ENCODE data around the gene YIF1A. TPM values are rescaled to one million over a fixed set of nuclear protein-coding genes. Genes with fewer than 3 reads are reported as not detected.

Gene YIF1A, protein sequence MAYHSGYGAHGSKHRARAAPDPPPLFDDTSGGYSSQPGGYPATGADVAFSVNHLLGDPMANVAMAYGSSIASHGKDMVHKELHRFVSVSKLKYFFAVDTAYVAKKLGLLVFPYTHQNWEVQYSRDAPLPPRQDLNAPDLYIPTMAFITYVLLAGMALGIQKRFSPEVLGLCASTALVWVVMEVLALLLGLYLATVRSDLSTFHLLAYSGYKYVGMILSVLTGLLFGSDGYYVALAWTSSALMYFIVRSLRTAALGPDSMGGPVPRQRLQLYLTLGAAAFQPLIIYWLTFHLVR
- 199 and 284 TPM in 2 replicates for total RNA-seq (ENCODE audit: low replicate concordance)

GRCh38 chr11:66288671-66289547 lies at the start of gene YIF1A:
Gene YIF1A (minus strand): TSS chr11:66289143. CDS start chr11:66288985, 158 bp downstream.

DNA sequence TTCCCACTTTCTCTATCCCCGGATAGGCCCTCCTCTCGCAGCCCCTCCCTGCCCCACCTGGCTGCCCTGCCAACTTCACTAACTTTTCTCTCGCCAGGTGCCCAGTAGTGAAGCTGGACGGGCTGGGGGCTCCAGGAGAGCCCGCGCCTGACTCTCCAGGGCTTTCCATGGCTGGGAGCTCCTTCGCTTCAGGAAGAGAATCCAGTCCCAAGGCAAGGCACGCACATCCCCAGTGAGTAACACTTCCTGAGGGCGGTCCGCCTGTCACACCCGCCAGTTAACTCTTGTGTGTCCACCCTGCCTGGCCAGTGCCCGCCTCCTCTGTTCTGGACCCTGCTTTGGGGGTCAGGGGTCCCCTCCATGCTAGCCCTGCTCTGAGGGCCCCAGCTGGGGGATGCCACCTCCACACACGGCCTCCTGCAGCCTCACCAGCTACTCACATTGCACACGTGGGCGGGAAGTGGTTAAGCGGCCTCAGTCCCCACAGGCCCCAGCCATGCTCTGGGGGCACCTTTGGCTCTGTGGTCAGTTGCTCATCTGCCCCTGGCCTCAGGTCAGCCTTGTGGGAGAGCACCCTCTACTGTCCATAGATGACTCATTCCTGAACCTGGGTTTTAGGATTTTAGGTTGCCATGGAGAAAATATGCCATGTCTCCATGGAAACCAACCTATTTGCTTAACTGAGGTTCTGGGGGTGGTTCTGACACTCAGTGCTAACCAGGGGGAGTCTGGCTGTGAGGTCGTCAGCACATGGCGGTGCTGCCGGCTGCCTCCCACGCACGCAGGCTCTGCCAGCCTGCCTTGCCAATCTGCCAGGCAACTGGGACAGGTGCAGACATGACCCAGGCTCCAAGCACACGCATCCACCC lies 47.5 kb upstream of the YIF1A start, which contains the start of gene RIN1:
Gene RIN1, minus strand, starts transcription at position 201 of the 869 bp plus-strand sequence. Its CDS starts 32 bp downstream, at position 169.

GRCh38 chr11:66316849-66317251 lies 27.9 kb upstream of the YIF1A start, which contains the start of gene CD248:
Gene CD248 (minus strand): TSS chr11:66317044. CDS start chr11:66317027, 17 bp downstream.

DNA sequence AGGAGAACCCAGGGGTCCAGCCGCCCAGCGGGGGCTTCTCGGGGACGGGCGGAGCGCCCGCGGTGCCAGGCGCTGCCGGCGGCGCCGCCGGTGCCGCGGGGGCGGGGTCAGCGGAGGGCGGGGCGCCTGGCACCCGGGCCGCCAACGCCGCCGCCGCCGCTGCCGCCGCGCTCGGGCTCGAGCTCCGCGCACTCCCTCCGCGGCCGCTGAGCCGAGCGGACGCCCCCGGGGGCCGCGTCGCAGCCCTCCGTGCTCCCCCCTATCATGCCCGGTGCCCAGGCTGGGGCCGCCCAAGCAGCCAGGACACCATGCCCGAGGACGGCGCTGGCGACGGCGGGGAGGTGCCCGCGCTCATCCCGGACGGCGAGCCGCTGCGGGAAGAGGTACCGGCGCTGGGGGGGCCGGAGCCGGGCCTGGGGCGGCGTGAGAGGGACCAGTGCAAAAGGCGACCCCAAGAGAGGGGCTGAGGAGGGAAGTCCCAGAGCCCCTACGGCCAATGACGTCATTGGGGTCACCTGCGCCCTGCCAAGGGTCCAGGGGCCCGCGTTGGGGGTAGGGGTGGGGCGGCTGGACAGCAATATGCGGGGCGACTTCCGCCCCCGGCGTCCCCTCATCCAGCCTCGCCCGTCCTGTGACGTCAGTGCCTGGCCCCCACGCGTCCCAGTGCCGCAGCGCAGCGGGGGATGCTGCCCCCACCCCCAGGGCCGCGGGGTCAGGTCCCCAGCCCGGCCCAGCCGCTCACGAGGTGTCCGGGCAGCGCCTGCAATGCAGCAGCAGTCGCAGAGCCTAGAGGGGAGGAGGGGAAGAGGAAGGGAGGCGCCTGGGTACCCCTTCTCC lies 3.0 kb upstream of the YIF1A start, which contains the start of gene TMEM151A:
Gene TMEM151A, plus strand, starts transcription at position 189 of the 837 bp plus-strand sequence. Its CDS starts 120 bp downstream, at position 309.

DNA sequence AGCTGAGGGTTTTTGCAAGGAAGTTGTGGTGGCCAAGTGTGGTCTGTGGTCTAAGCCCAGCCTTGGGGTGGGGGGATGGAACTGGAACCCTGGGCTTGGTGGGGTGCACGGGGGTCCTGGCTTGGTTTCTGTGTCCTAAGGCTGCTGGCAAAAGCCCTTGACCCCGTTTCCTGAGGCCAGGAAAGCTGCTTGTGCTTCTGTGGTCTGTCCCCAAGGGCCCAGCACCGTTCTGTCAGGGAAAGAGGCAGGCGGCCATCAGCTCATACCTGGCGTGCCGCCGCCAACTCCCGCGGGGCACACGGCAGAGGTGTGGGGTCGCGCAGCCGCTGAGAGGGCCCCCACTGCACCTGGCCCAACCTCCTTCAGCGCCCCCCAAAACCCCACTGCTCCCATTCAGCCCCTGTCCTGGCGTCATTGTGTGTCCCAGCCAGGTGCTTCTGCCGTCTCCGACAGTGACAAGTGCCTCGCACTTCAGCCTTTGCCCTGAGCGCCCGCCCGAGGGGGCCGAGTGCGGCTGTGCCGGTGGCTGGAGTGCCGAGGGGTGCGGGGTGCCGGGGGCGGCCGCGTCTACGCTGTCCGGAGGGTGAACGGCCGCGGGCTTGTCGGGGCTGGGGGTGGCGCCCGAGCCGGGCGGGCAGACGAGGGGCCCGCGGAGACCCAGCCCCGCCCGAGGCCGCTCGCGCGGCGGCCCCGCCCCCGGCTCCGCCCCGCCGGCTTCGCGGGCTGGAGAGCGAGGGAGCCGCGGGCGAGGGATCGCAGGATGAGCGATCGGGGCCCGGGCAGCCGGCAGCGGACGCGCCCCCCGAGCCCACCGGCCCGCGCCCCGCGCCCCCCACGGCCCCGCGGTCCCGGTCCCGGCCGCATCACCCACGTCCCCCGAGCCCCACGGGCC lies 11.2 kb downstream of the YIF1A start, which contains the start of gene CNIH2:
Gene CNIH2, plus strand, starts transcription at position 705 of the 892 bp plus-strand sequence. CDS start 282 bp downstream, outside the sequence.

GRCh38 chr11:66268244-66268951 lies 20.5 kb downstream of the YIF1A start, which contains the start of gene RAB1B:
Gene RAB1B (plus strand): TSS chr11:66268639. CDS start chr11:66268680, 41 bp downstream.

Other genes with a start within 250 kb of the YIF1A start
- gene GAL3ST3, start 240.0 kb downstream of the YIF1A start, total RNA-seq (ENCODE audit: low replicate concordance), result 0.38 TPM in 1 of 2 replicates, not detected in the other
- gene SF3B2, start 236.8 kb downstream of the YIF1A start, total RNA-seq (ENCODE audit: low replicate concordance), result 71.4 and 114 TPM in 2 replicates
- gene PACS1, start 218.9 kb downstream of the YIF1A start, total RNA-seq (ENCODE audit: low replicate concordance), result 53.6 and 59.8 TPM in 2 replicates
- 16.4 TPM in 2 replicates for gene KLC2, start 31.4 kb downstream of the YIF1A start, total RNA-seq (ENCODE audit: low replicate concordance)
- gene RAB1B, start 20.5 kb downstream of the YIF1A start, total RNA-seq (ENCODE audit: low replicate concordance), result 53.5 and 63.5 TPM in 2 replicates
- gene CNIH2, start 11.0 kb downstream of the YIF1A start, total RNA-seq (ENCODE audit: low replicate concordance), result 0.45 TPM in 1 of 2 replicates, not detected in the other
- gene TMEM151A, start 2.8 kb upstream of the YIF1A start, total RNA-seq (ENCODE audit: low replicate concordance), result 0.08 and 0.23 TPM in 2 replicates
- gene CD248, start 27.9 kb upstream of the YIF1A start, total RNA-seq (ENCODE audit: low replicate concordance), result 2.6 and 108 TPM in 2 replicates
- 6.8 and 9.7 TPM in 2 replicates for gene RIN1, start 47.3 kb upstream of the YIF1A start, total RNA-seq (ENCODE audit: low replicate concordance)
- gene BRMS1, start 56.0 kb upstream of the YIF1A start, total RNA-seq (ENCODE audit: low replicate concordance), result 45.7 and 53.4 TPM in 2 replicates
- gene B4GAT1, start 58.5 kb upstream of the YIF1A start, total RNA-seq (ENCODE audit: low replicate concordance), result 23.0 and 36.9 TPM in 2 replicates
- gene SLC29A2, start 82.6 kb upstream of the YIF1A start, total RNA-seq (ENCODE audit: low replicate concordance), result 0.08 TPM in 1 of 2 replicates, not detected in the other
- not detected in 2 replicates for gene NPAS4, start 131.9 kb upstream of the YIF1A start, total RNA-seq (ENCODE audit: low replicate concordance)
- gene MRPL11, start 149.7 kb upstream of the YIF1A start, total RNA-seq (ENCODE audit: low replicate concordance), result 20.7 and 38.6 TPM in 2 replicates
- 8.8 and 20.0 TPM in 2 replicates for gene PELI3, start 177.8 kb upstream of the YIF1A start, total RNA-seq (ENCODE audit: low replicate concordance)
- 28.5 and 67.1 TPM in 2 replicates for gene DPP3, start 191.3 kb upstream of the YIF1A start, total RNA-seq (ENCODE audit: low replicate concordance)
- gene BBS1, start 221.5 kb upstream of the YIF1A start, total RNA-seq (ENCODE audit: low replicate concordance), result 18.4 and 27.6 TPM in 2 replicates